Placental pericyte (primary cell): ENCODE data around the gene TMEM82. TPM values are rescaled to one million over a fixed set of nuclear protein-coding genes. Genes with fewer than 3 reads are reported as not detected.

ENCODE experiments used
- total RNA-seq: library from RNA; depleted of rRNA; stranded (reverse); fragments of >200 nt; gene quantifications from 2 replicates; pipeline ENCODE4 v1.2.3, GENCODE V29; 2012

The TMEM82 gene
- total RNA-seq, result not detected in 2 replicates

GRCh38 chr1:15742339-15742801, at the start of gene TMEM82:
Gene TMEM82, plus strand, starts transcription at chr1:15742499. Its CDS starts 61 bp downstream, at chr1:15742560.

GRCh38 chr1:15736038-15736891, 6.0 kb upstream of the TMEM82 start, which contains the start of gene SLC25A34:
Gene SLC25A34, plus strand, starts transcription at chr1:15736258. Its CDS starts 228 bp downstream, at chr1:15736486.

GRCh38 chr1:15758343-15758931, 16.1 kb downstream of the TMEM82 start, which contains the start of gene FBLIM1:
Gene FBLIM1, plus strand, starts transcription at chr1:15758795. Its CDS starts 6,189 bp downstream, at chr1:15764984.

Other genes with a start within 250 kb of the TMEM82 start
- 8.0 and 9.8 TPM in 2 replicates for gene CASP9, start 218.3 kb upstream of the TMEM82 start, total RNA-seq
- gene DNAJC16, start 215.7 kb upstream of the TMEM82 start, total RNA-seq, result 20.0 and 23.4 TPM in 2 replicates
- gene AGMAT, start 157.4 kb upstream of the TMEM82 start, total RNA-seq, result 0.44 and 2.3 TPM in 2 replicates
- gene DDI2, start 125.0 kb upstream of the TMEM82 start, total RNA-seq, result 19.0 and 25.5 TPM in 2 replicates
- 62.7 and 95.0 TPM in 2 replicates for gene PLEKHM2, start 58.2 kb upstream of the TMEM82 start, total RNA-seq
- gene SLC25A34, start 6.2 kb upstream of the TMEM82 start, total RNA-seq, result 0.22 and 0.43 TPM in 2 replicates
- 152 and 186 TPM in 2 replicates for gene FBLIM1, start 16.3 kb downstream of the TMEM82 start, total RNA-seq
- 0.72 and 2.0 TPM in 2 replicates for gene UQCRHL, start 65.2 kb downstream of the TMEM82 start, total RNA-seq
- 26.7 and 34.9 TPM in 2 replicates for gene SPEN, start 105.2 kb downstream of the TMEM82 start, total RNA-seq
- gene ZBTB17, start 233.6 kb downstream of the TMEM82 start, total RNA-seq, result 37.0 and 57.3 TPM in 2 replicates